Activated CD4-positive, alpha-beta T cell treated with anti-CD3 and anti-CD28 coated beads, Interleukin-2, amount 50 U/mL, for 16 hours (primary cell): ENCODE measurements around the gene TANGO6.
A peak's percentile ranks its signal among the peaks of the same experiment; 100 is the strongest.
"Not testable (repeated sequence)": the region's sequence is repeated elsewhere in the genome, so short reads cannot be mapped to it uniquely, and the experiment has no call there.

Experiments
- DNase-seq: peaks from one replicate; pipeline ENCODE4 v3.0.0-alpha.2; 2020

The TANGO6 gene

GRCh38 chr16:69124961-69125360 lies 281.6 kb downstream of the TANGO6 start:
- not testable (repeated sequence) for DNase-seq

- DNase-seq = no peak
These were observed 282.9 kb downstream of the TANGO6 start for GRCh38 chr16:69126221-69126620.

- DNase-seq = not testable (repeated sequence)
These were observed 283.5 kb downstream of the TANGO6 start for GRCh38 chr16:69126801-69127200.

- DNase-seq = no peak
These were observed 284.7 kb downstream of the TANGO6 start for GRCh38 chr16:69127966-69128510.

- no peak for DNase-seq
These were observed 287.1 kb downstream of the TANGO6 start for GRCh38 chr16:69130461-69130860.

GRCh38 chr16:69131167-69131838 lies 288.0 kb downstream of the TANGO6 start:
- no peak for DNase-seq

- DNase-seq = peak; percentile 84
These were observed 288.6 kb downstream of the TANGO6 start for GRCh38 chr16:69131839-69132423.

GRCh38 chr16:69132424-69133252 lies 289.3 kb downstream of the TANGO6 start, which contains the start of the genes CHTF8 and UTP4:
CHTF8 (minus strand) TSS chr16:69132588; CDS start chr16:69121458, 11,130 bp downstream.
UTP4 (plus strand) TSS chr16:69132649; CDS start chr16:69133460, 811 bp downstream.
- peak; percentile 89 for DNase-seq

GRCh38 chr16:69133373-69133954 lies 290.1 kb downstream of the TANGO6 start:
- DNase-seq = peak; percentile 36
